CD4-positive, alpha-beta T cell treated with Interleukin-4 for 4 hours (primary cell): Measurements from ENCODE around the gene HOXD10.

ENCODE experiments used
- DNase-seq: peaks from one replicate; pipeline ENCODE4 v3.0.0-alpha.2; 2020

HOXD10 gene

GRCh38 chr2:176165370-176166050 is 48.9 kb downstream of the HOXD10 start:
- DNase-seq: no peak

GRCh38 chr2:176166272-176166671 is 49.7 kb downstream of the HOXD10 start:
- no peak for DNase-seq

- DNase-seq: no peak
Measured at GRCh38 chr2:176167398-176167797, 50.8 kb downstream of the HOXD10 start.

GRCh38 chr2:176169181-176169580 is 52.6 kb downstream of the HOXD10 start:
- DNase-seq: no peak
